Skeletal muscle cell (primary cell): ENCODE data around the gene TP53TG3E.
"Not testable (repeated sequence)": the region's sequence is repeated elsewhere in the genome, so short reads cannot be mapped to it uniquely, and the experiment has no call there.

Experiments
- DNase-seq: peaks from one replicate; pipeline ENCODE4 v3.0.0-alpha.2; 2010; ENCODE audit warnings: low read depth
- H3K4me3 ChIP-seq: 2 replicates; pipeline ENCODE4 v1.5.1; 2011; ENCODE audit warnings: low read depth, mild to moderate bottlenecking, control low read depth, low read length, moderate library complexity

TP53TG3E gene, protein sequence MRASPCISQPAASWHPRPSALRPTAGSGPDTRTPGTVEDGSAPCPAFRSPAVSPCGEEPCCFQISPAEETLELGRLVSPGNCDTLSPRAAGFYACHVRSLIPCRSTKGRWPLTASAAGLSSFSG

DNA sequence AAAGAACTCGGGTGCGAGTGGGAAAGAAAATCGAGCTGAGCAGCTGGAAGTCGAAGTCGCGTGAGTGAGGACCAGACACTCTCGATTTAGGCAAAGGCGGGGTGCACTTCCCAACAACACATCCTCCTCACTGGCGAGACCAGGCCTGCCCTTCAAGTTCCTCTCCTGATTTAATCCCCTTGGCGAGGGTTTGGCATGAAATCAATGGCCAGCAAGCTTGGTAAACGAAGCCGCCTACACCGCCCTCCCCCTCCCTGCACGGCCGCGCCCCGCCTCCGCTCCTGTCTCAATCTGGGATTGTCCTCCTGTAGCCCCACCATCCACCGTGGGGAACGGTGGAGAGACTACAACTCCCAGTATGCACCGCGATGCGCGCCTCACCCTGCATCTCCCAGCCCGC is at the start of gene TP53TG3E:
Gene TP53TG3E (plus strand): TSS at position 301 of the 400 bp plus-strand sequence. CDS start 68 bp downstream, at position 369.
- not testable (repeated sequence) for DNase-seq, H3K4me3 ChIP-seq

DNA sequence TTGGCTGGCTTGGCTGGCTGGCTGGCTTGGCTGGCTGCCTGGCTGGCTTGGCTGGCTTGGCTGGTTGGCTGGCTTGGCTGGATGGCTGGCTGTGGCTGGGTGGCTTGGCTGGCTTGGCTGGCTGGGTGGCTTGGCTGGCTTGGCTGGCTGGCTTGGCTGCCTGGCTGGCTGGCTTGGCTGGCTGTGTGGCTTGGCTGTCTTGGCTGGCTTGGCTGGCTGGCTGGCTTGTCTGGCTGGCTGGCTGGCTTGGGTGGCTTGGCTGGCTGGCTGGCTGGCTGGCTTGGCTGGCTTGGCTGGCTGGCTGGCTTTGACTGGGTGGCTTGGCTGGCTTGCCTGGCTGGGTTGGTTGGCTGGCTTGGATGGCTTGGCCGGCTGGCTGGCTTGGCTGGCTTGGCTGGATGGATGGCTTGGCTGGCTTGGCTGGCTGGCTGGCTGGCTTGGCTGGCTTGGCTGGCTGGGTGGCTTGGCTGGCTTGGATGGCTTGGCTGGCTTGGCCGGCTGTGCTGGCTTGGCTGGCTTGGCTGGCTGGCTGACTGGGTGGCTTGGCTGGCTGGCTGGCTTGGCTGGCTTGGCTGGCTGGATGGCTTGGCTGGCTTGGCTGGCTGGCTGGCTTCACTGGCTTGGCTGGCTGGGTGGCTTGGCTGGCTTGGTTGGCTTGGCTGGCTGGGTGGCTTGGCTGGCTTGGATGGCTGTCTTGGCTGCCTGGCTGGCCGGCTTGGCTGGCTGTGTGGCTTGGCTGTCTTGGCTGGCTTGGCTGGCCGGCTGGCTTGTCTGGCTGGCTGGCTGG is 32.3 kb downstream of the TP53TG3E start:
- H3K4me3 ChIP-seq, DNase-seq: not testable (repeated sequence)

DNA sequence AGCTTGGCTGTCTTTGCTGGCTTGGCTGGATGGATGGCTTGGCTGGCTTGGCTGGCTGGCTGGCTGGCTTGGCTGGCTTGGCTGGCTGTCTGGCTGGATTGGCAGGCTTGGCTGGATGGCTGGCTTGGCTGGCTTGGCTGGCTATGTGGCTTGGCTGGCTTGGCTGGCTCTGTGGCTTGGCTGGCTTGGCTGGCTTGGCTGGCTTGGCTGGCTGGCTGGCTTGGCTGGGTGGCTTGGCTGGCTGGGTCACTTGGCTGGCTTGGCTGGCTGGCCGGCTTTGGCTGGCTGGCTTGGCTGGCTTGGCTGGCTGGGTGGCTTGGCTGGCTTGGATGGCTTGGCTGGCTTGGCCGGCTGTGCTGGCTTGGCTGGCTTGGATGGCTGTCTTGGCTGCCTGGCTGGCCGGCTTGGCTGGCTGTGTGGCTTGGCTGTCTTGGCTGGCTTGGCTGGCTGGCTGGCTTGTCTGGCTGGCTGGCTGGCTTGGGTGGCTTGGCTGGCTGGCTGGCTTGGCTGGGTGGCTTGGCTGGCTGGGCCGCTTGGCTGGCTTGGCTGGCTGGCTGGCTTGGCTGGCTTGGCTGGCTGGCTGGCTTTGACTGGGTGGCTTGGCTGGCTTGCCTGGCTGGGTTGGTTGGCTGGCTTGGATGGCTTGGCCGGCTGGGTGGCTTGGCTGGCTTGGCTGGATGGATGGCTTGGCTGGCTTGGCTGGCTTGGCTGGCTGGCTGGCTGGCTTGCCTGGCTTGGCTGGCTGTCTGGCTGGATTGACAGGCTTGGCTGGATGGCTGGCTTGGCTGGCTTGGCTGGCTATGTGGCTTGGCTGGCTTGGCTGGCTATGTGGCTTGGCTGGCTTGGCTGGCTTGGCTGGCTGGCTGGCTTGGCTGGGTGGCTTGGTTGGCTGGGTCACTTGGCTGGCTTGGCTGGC is 33.8 kb downstream of the TP53TG3E start:
- not testable (repeated sequence) for DNase-seq

DNA sequence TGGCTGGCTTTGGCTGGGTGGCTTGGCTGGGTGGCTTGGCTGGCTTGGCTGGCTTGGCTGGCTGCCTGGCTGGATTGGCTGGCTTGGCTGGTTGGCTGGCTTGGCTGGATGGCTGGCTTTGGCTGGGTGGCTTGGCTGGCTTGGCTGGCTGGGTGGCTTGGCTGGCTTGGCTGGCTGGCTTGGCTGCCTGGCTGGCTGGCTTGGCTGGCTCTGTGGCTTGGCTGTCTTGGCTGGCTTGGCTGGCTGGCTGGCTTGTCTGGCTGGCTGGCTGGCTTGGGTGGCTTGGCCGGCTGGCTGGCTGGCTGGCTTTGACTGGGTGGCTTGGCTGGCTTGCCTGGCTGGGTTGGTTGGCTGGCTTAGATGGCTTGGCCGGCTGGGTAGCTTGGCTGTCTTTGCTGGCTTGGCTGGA is 34.4 kb downstream of the TP53TG3E start:
- DNase-seq, H3K4me3 ChIP-seq: not testable (repeated sequence)

More for the DNA sequence above, 33.8 kb downstream of the TP53TG3E start:
- not testable (repeated sequence) for H3K4me3 ChIP-seq

DNA sequence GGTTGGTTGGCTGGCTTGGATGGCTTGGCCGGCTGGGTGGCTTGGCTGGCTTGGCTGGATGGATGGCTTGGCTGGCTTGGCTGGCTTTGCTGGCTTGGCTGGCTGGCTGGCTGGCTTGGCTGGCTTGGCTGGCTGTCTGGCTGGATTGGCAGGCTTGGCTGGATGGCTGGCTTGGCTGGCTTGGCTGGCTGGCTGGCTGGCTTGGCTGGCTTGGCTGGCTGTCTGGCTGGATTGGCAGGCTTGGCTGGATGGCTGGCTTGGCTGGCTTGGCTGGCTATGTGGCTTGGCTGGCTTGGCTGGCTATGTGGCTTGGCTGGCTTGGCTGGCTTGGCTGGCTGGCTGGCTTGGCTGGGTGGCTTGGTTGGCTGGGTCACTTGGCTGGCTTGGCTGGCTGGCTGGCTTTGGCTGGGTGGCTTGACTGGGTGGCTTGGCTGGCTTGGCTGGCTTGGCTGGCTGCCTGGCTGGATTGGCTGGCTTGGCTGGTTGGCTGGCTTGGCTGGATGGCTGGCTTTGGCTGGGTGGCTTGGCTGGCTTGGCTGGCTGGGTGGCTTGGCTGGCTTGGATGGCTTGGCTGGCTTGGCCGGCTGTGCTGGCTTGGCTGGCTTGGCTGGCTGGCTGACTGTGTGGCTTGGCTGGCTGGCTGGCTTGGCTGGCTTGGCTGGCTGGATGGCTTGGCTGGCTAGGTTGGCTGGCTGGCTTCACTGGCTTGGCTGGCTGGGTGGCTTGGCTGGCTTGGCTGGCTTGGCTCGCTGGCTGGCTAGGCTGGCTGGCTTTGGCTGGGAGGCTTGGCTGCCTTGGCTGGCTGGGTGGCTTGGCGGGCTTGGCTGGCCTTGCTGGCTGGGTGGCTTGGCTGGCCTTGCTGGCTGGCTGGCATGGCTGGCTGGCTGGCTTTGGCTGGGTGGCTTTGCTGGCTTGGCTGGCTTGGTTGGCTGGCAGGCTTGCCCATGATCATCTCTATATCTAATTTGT is 35.3 kb downstream of the TP53TG3E start:
- DNase-seq, H3K4me3 ChIP-seq: not testable (repeated sequence)
